Lung (tissue), 12 donors: ENCODE data around the gene TAF1B. TPM values are rescaled to one million over a fixed set of nuclear protein-coding genes. Genes with fewer than 3 reads are reported as not detected.
A peak's percentile ranks its signal among the peaks of the same experiment; 100 is the strongest.

ENCODE experiments used
- ATAC-seq: fragments of 200-7000 bp; cut with Tn5 transposase; one replicate; pipeline ENCODE4 v1.9.1; 2020; ENCODE audit warnings: moderate number of reproducible peaks; ENCODE audit not compliant: insufficient read depth, low FRiP score
- DNase-seq, 3 donors: peaks; one replicate each; pipeline ENCODE4 v3.0.0-alpha.2; 2013 to 2017
- H3K27ac ChIP-seq, 2 donors: one replicate each; pipeline ENCODE4 v1.5.1; 2013; ENCODE audit warnings: mild to moderate bottlenecking in 2 of 2, moderate library complexity in 2 of 2, control low read depth in 1 of 2, inconsistent platforms in 1 of 2, low read depth in 1 of 2, low read length in 1 of 2
- H3K27me3 ChIP-seq, 3 donors: one replicate each; pipeline ENCODE4 v1.5.1; 2013; ENCODE audit warnings: low read length in 2 of 3; ENCODE audit not compliant: control insufficient read depth in 3 of 3, insufficient read depth in 3 of 3
- H3K36me3 ChIP-seq, 4 donors: one replicate each; pipeline ENCODE4 v1.5.1; 2013; ENCODE audit warnings: low read length in 4 of 4, mild to moderate bottlenecking in 1 of 4, moderate library complexity in 1 of 4; ENCODE audit not compliant: control insufficient read depth in 4 of 4, insufficient read depth in 4 of 4
- H3K4me1 ChIP-seq, 5 donors: one replicate each; pipeline ENCODE4 v1.5.1; 2013; ENCODE audit warnings: low read length in 5 of 5, mild to moderate bottlenecking in 2 of 5, moderate library complexity in 1 of 5; ENCODE audit not compliant: control insufficient read depth in 5 of 5, insufficient read depth in 5 of 5
- H3K4me3 ChIP-seq: one replicate; pipeline ENCODE4 v1.5.1; 2013; ENCODE audit warnings: mild to moderate bottlenecking, control low read depth, moderate library complexity
- H3K9ac ChIP-seq, 2 donors: one replicate each; pipeline ENCODE4 v1.5.1; 2013; ENCODE audit warnings: low read length in 2 of 2, control low read depth in 1 of 2; ENCODE audit not compliant: insufficient read depth in 1 of 2
- H3K9me3 ChIP-seq, 4 donors: one replicate each; pipeline ENCODE4 v1.5.1; 2013; ENCODE audit warnings: low read length in 3 of 4, mild to moderate bottlenecking in 1 of 4, moderate library complexity in 1 of 4; ENCODE audit not compliant: control insufficient read depth in 4 of 4, insufficient read depth in 3 of 4
- WGBS, 2 donors: extraction: QIAGEN DNeasy Blood & Tissue Kit; methylation state at CpG; one replicate each; pipeline ENCODE4 v1.1.7; 2013; 5-methylcytosine and 5-hydroxymethylcytosine counted together
- polyA plus RNA-seq, 2 donors: library from polyadenylated mRNA; stranded (reverse); fragments of 200-250 nt; gene quantifications; one replicate each; pipeline ENCODE4 v1.2.1, GENCODE V29; 2013
- total RNA-seq, 2 donors: library from RNA; depleted of rRNA in 1 of 2; stranded (reverse); fragments of >200 nt in 1 of 2; gene quantifications; one replicate each; pipeline ENCODE4 v1.2.1, GENCODE V29; 2014 to 2021
- TF ChIP-seq, protein P1 (sequence below): IDR thresholded peaks from 2 replicates; pipeline ENCODE4 v1.5.1; 2012; ENCODE audit warnings: mild to moderate bottlenecking; ENCODE audit errors: control extremely low read depth, extremely low read depth
- donor health status: control.
- donor health status: control.
- donor health status: Bipolar disorder and iron deficiency.
- donor health status: healthy.
- donor health status: DM: yes; HTN: yes; CAD: no.

TAF1B gene
- total and polyA plus RNA-seq, 4 donors = 6.1 to 46.3 (median 14.9) TPM

DNA sequence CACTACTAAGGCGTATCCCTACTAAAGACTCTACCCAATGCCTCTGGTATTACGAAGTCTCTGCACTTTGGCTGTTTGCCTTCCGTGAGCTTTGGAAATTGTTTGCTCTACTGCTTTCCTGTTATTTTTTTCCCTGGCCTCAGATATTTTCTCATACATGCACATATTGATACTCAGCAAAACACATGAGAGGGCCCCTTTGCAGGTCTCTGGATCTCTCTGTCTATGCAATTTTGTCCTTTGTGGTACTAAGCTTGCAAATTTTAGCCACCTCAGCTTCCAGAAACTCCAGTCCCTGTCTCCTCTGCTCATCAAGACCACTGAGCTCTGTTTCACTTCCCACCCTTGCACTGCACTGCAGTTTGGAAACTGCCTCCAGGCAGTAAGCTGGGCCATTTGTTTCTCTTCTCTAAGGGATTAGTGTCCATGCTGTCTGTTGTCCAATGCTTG lies 46.6 kb downstream of the TAF1B start:
- Histone ChIP-seq H3K27ac (no peak overlapping the region), H3K9me3 (peaks cover 0 to 3% (median 0%) of the 10 kb centered on the region in 4 donors), H3K4me3 (no peak overlapping the region), H3K9ac (no peak overlapping the region), H3K36me3 (peaks cover 2 to 12% (median 4%) of the 10 kb centered on the region in 4 donors), H3K27me3 (no peaks in the 10 kb centered on the region), H3K4me1 (no peaks in the 10 kb centered on the region)
- 17 to 66% methylated on average over 3 of the region's 3 CpGs for WGBS, 2 donors
- TF ChIP-seq, protein P1, sequence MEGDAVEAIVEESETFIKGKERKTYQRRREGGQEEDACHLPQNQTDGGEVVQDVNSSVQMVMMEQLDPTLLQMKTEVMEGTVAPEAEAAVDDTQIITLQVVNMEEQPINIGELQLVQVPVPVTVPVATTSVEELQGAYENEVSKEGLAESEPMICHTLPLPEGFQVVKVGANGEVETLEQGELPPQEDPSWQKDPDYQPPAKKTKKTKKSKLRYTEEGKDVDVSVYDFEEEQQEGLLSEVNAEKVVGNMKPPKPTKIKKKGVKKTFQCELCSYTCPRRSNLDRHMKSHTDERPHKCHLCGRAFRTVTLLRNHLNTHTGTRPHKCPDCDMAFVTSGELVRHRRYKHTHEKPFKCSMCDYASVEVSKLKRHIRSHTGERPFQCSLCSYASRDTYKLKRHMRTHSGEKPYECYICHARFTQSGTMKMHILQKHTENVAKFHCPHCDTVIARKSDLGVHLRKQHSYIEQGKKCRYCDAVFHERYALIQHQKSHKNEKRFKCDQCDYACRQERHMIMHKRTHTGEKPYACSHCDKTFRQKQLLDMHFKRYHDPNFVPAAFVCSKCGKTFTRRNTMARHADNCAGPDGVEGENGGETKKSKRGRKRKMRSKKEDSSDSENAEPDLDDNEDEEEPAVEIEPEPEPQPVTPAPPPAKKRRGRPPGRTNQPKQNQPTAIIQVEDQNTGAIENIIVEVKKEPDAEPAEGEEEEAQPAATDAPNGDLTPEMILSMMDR = no peak
- DNase-seq = no peak
- ATAC-seq = no peak

DNA sequence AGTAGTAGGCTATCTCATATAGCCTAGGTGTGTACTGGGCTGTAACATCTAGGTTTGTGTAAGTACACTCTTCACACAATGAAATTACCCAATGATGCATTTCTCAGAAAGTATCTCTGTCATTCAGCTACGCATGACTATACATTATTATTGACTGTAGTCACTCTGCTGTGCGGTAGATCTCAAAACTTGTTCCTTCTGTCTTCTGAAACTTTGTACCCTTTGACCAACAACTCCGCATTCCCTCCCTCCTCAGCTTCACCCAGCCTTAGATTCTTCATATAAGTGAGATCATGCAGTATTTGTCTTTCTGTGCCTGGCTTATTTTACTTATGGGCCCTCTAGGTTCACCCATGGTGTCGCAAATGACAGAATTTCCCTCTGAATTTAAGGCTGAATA lies 49.0 kb downstream of the TAF1B start:
- Histone ChIP-seq H3K4me3 (no peak overlapping the region), H3K4me1 (peaks cover 0 to 3% (median 0%) of the 10 kb centered on the region in 5 donors), H3K27me3 (no peaks in the 10 kb centered on the region), H3K9ac (no peak overlapping the region), H3K27ac (no peak overlapping the region), H3K36me3 (peaks cover 0 to 6% (median 2%) of the 10 kb centered on the region in 4 donors), H3K9me3 (peaks cover 0 to 2% (median 0%) of the 10 kb centered on the region in 4 donors)
- WGBS, 2 donors = 96 to 99% methylated on average over 4 of the region's 4 CpGs
- TF ChIP-seq, protein P1 = no peak
- ATAC-seq = no peak
- DNase-seq = no peak

DNA sequence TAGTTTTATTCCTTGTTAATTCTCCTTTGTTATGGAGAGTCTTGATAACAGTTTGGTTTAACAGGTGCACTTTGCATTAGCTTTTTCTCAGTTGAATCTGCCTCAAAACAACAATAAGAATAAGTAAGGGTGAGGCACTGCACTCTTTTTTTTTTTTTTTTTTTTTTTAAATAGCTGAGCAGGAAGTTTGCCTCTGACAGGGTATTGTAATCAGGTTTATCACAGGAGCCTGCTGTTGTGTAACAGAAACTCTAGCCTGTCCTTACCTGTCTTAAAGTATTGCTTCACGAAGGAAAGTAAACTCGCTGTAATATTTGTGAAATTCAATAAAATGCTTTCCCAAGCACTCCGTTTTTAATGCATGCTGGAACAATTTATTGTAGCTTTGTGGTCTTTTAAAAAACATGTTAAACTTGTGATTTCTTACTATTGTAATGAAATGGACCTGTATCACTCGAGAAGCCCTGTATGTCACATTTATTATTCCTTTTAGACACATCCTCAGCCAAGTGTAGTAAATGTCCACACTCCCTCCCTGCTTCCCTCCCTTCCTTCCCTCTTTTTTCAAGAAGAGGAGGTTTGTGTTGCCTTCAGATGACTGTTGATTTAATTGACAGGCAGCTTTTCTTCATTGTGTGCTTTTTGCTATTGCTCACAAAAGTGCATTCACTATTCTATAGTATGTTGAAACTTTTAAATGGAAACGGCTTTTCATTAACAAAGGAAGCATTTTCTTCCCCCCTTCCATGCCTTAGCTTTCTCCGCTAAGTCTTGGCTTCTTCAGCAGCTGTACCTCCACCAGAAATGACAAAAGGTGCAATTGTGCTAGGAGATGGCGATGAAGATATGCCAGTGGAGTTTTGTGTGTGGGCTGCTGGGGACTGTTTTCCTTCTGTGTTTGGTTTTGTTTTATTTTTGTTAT lies 52.7 kb downstream of the TAF1B start:
- WGBS, 2 donors = 42 to 58% methylated on average over 7 of the region's 7 CpGs
- H3K4me1 ChIP-seq = peaks cover 0 to 11% (median 0%) of the 10 kb centered on the region in 5 donors

More for the DNA sequence above, 52.7 kb downstream of the TAF1B start:
- Histone ChIP-seq H3K27ac (peak overlapping the region in 1 of 2 donors; percentile 17), H3K9me3 (no peaks in the 10 kb centered on the region), H3K4me3 (no peak overlapping the region), H3K36me3 (peaks cover 0 to 6% (median 2%) of the 10 kb centered on the region in 4 donors), H3K9ac (no peak overlapping the region), H3K27me3 (no peaks in the 10 kb centered on the region)
- ATAC-seq (no peak), DNase-seq (peak in 1 of 3 donors; percentile 13)
- TF ChIP-seq, protein P1 = no peak
